HG03571 (cell line): ENCODE measurements around the gene TMEM245.
A peak's percentile ranks its signal among the peaks of the same experiment; 100 is the strongest.

Source experiments
- ATAC-seq: cut with Tn5 transposase; IDR thresholded peaks from one replicate; pipeline ENCODE4 v1.9.1; 2021; ENCODE audit not compliant: unreplicated experiment

The TMEM245 gene

DNA sequence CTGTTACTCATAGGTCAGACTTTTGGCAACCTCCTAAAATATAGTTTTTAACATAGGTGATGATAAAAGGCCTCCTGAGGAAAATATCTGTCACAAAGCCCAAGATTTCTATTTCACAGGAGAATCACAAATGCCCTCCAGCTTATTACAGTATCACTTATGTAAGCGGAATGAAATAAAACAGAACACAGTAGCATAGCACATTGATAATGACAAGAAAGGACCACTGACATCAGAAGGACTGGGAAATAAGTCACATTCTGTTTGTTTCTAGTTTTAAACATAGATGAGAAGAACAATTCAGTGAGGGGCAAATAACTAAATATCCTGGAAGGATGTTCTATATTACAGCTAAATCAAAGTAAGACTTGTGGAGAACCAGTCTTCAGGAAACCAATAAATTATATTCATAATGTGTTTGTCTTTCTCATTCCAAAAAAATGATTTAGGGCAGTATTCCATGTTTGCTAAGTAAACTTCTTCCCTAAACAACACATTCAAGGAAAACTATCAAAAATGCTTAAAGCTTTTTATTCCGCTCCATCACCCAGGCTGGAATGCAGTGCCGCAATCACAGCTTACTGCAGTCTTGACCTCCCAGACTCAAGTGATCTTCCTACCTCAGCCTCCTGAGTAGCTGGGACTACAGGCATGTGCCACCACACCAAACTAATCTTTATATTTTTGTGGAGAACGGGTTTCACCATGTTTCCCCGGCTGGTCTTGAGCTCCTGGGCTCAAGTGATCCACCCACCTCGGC, 85.6 kb downstream of the TMEM245 start:
- ATAC-seq, result no peak

DNA sequence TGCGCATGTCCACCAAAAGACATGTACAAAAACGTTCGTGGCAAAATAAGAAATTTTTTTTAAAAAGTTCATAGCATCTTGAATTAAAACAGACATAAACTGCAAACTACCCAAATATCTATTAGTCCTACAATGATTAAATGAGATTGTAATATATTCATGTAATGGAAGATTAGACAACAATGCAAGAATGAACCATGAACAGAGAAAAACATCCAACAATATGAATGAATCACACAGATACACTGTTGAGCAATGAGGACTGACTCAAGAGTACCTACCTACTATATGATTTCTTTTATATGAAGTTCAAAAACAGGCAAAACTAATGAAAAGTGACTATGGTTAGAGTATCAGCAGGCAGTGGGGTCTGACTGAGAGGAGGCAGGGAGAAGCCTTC, 88.5 kb downstream of the TMEM245 start:
- no peak for ATAC-seq

- ATAC-seq, result no peak
Measured at GRCh38 chr9:109030426-109030825, 89.3 kb downstream of the TMEM245 start.

DNA sequence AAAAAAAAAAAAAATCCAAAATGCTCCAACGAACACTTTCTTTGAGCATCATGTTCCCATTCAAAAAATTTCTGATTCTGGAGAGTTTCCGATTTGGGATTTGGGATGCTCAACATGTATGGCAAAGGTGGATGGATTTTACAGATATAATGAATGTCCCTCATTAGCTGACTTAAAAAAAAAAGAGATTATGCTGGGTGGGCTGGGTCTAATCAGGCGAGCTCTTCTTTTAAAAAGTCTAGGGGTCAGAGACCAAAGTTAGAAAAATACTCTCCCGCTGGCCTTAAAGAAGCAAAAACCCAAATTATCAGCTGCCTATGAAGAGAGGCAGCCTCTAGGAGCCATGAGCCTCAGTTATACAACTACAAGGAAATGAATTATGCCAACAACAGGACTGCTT, 91.3 kb downstream of the TMEM245 start:
- ATAC-seq, result no peak

- ATAC-seq, result no peak
Measured at GRCh38 chr9:109027176-109027575, 92.6 kb downstream of the TMEM245 start.

GRCh38 chr9:109026306-109026705, 93.4 kb downstream of the TMEM245 start:
- no peak for ATAC-seq

DNA sequence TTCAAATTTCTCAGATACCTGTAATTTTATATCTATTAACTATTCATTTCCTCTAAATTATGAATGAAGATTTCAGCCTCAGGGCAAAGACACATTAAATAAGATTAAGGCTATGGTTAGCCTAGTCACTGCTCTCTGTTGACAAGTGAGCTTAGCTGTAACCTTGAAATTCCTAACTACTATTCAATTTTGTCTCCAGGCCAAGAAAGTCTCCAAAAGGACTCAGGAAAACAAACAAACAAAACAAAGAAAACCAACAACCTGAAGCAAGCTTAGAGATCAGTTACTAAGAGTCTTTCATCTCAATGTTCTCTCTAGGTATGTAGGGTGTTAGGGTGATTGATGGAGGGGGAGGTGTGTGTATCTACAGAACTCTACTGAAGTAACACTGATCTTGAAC, 96.9 kb downstream of the TMEM245 start:
- ATAC-seq, result no peak

GRCh38 chr9:109020581-109021511, 98.9 kb downstream of the TMEM245 start:
- no peak for ATAC-seq

GRCh38 chr9:109020113-109020512, 99.6 kb downstream of the TMEM245 start:
- ATAC-seq, result no peak

DNA sequence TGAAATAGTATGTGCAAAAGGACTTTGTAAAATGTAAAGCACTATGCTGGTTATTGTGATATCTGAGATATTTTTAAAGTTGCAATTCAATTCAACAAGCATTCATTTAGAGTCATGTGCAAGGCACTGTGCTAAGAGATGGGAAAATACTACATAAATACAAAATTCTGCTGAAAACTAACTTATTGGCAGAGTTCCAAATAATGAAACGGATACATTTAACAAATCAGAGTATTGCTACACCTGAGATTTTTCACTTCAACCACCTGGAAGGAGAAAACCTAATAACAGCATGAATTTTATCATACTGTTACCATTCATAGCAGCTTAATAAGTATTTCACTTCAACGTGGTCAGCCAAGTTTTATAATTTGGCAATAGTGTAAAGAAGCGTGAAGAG, 100.3 kb downstream of the TMEM245 start:
- no peak for ATAC-seq

- peak; percentile 44 for ATAC-seq
Measured at GRCh38 chr9:109017493-109017892, 102.3 kb downstream of the TMEM245 start.

DNA sequence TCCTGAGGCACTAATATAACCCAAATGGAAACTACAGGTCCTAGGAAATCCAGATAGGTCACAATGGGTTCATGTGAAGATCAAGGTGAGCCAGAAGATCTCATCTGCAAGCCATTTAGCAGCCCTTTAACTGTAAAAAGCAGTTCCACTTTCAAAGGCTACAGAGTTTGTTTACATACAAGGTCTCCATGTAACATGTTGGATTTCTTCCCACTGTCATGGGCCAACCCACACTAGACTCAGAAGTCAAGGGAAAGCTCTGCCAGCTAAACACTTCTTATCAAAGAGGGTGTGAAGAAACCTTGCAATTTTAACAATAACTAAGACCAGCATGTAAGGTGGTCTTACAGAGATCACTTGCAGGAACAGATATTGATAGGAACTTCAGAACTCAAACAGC, 102.7 kb downstream of the TMEM245 start:
- no peak for ATAC-seq

GRCh38 chr9:109016132-109016531, 103.6 kb downstream of the TMEM245 start:
- ATAC-seq, result no peak

GRCh38 chr9:109014608-109015280, 105.0 kb downstream of the TMEM245 start:
- ATAC-seq, result no peak

GRCh38 chr9:109013679-109014607, 105.8 kb downstream of the TMEM245 start:
- no peak for ATAC-seq

GRCh38 chr9:109012876-109013678, 106.7 kb downstream of the TMEM245 start, which contains the start of gene CTNNAL1:
Gene CTNNAL1, minus strand, starts transcription at chr9:109013499. Its CDS starts 57 bp downstream, at chr9:109013442.
- ATAC-seq, result peak; percentile 70

DNA sequence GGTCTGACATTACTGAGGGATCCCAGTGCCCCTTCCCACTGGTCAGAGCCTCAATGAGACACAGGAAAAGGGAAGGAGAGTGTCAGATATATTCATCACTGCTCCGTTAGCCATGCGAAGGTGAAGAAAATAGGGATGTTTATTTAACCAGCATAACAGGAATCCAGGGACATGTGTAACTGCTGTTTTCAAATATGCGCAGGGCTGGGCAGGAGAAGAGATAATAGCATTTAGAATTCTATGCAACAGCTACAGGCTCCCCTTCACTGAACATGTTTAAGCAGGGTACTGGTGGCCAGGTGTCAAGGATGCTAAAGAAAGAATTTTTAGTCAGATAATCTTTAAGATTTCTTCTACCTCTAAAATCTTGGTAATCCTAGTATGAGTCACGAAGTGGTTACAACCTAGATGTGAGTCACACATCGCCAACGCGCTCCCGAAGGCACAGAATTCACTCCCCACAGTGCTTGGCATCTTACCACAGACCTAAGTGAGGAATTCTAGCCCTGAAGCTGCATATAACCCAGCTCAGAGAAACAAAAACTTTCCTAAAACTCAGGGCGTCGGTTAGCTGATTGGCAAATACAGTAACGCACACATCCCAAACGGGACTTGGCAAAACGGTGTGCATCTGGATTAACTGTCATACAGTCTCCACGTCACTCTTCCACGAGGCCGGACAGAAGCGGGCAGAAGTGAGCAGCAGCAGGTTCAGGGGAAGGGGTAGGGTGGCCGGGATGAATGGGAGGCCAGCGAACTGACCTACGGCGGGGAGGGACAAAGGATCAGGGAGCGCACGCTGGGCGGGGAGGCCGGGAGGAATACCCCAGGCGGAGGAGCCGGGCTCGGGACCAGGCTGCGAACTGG, 107.5 kb downstream of the TMEM245 start:
- ATAC-seq, result peak; percentile 30

DNA sequence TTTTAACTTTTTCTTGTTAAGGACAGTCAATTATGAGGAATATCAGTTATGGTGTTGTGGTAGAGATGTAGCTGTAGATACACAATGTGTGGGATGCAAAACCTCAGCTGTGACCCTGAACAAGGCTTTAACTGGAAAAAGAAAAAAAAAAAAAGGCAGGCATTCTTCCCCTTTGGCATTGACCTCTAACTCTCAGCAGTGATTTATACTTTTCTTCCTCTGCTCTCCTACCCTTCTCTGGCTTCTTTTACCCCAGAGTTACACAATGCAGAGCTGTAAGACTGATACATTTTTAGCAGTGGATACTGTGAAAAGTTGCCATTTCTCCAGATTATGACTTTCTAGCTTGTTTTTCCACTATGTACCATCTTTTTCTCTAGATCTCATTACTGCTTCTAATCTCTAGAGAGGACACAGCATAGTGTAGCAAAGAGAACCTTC, 108.5 kb downstream of the TMEM245 start:
- no peak for ATAC-seq
